CD4-positive, alpha-beta T cell treated with Interleukin-15 for 4 hours (primary cell): Measurements from ENCODE around the gene NFATC4.

ENCODE experiments used
- DNase-seq: peaks from one replicate; pipeline ENCODE4 v3.0.0-alpha.2; 2020; ENCODE audit warnings: low spot score

NFATC4 gene

DNA sequence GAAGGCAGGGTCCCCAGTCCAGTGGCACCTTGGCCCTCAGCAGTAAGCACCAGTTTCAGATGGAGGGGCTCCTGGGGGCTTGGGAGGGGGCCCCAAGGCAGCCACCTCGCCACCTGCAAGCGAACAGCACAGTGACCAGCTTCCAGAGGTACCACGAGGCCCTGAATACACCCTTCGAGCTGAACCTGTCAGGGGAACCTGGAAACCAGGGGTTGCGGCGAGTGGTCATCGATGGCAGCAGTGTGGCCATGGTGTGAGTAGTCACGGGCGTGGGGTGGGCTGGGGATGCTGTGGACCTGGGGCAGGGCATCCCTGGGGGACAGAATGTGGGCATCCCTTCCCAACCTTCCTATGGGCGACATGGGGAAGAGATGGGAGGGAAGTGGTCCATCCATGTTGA lies 42.0 kb downstream of the NFATC4 start:
- DNase-seq: no peak

GRCh38 chr14:24411443-24412389 lies 43.7 kb downstream of the NFATC4 start:
- peak; percentile 45 for DNase-seq

- no peak for DNase-seq
Measured at GRCh38 chr14:24414077-24414476, 46.1 kb downstream of the NFATC4 start.

DNA sequence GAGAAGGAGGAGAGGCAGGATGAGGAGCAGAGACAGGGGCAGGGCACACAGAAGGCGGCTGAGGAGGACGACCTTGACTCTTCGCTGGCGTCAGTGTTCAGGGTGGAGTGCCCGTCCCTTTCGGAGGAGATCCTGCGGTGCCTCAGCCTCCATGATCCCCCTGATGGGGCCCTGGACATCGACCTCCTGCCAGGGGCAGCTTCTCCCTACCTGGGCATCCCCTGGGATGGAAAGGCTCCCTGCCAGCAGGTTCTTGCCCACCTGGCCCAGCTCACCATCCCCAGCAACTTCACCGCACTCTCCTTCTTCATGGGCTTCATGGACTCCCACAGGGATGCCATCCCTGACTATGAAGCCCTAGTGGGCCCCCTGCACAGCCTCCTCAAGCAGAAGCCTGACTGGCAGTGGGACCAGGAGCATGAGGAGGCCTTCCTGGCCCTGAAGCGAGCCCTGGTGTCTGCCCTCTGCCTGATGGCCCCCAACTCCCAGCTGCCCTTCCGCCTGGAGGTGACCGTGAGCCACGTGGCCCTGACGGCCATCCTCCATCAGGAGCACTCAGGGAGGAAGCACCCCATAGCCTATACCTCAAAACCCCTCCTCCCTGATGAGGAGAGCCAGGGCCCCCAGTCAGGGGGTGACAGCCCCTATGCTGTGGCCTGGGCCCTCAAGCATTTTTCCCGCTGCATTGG lies 46.9 kb downstream of the NFATC4 start:
- no peak for DNase-seq

DNA sequence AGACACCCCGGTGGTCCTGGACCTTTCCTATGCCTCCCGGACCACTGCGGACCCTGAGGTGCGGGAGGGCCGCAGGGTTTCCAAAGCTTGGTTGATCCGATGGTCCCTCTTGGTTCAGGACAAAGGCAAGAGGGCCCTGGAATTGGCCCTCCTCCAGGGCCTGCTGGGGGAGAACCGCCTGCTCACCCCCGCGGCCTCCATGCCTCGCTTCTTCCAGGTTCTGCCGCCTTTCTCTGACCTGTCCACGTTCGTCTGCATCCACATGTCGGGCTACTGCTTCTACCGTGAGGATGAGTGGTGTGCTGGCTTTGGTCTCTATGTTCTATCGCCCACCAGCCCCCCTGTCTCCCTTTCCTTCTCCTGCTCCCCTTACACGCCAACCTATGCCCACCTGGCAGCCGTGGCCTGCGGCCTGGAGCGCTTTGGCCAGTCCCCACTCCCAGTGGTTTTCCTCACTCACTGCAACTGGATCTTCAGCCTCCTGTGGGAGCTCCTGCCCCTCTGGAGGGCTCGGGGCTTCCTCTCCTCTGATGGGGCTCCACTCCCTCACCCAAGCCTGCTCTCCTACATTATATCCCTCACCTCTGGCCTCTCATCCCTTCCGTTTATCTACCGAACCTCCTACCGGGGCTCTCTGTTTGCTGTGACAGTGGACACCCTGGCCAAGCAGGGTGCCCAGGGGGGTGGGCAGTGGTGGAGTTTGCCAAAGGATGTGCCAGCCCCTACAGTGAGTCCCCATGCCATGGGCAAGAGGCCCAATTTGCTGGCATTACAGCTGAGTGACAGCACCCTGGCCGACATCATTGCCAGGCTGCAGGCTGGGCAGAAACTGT lies 47.7 kb downstream of the NFATC4 start:
- no peak for DNase-seq

DNA sequence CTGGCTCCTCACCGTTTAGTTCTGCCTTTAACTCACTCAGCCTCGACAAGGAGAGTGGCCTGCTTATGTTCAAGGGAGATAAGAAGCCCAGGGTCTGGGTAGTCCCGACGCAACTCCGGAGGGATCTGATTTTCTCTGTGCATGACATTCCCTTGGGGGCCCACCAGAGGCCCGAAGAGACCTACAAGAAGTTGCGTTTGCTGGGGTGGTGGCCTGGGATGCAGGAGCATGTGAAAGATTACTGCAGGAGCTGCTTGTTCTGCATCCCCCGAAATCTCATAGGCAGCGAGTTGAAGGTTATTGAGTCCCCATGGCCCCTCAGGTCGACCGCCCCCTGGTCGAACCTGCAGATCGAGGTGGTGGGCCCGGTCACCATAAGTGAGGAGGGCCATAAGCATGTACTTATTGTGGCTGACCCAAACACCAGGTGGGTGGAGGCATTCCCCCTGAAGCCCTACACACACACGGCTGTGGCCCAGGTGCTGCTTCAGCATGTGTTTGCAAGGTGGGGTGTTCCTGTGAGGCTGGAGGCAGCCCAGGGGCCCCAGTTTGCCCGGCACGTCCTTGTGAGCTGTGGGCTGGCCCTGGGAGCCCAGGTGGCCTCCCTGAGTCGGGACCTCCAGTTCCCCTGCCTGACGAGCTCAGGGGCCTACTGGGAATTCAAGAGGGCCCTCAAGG lies 48.4 kb downstream of the NFATC4 start:
- no peak for DNase-seq

DNA sequence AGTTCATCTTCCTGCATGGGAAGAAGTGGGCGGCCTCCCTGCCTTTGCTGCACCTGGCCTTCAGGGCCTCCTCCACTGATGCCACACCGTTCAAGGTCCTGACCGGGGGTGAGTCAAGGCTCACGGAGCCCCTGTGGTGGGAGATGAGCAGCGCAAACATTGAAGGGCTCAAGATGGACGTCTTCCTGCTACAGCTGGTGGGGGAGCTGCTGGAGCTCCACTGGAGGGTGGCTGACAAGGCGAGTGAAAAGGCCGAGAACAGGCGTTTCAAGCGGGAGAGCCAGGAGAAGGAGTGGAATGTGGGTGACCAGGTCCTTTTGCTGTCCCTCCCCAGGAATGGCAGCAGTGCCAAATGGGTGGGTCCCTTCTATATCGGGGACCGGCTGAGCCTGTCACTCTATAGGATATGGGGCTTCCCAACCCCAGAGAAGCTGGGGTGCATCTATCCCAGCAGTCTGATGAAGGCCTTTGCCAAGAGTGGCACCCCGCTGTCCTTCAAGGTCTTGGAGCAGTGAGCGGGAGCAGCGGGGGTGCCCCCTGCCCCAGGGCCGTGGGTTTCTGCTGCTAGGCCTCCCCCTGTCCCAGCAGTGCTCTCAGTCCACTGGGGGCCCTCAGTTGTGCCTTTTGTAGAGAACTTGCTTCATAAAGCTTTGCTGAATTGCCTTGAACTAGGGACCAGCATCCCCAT lies 49.1 kb downstream of the NFATC4 start:
- no peak for DNase-seq

- DNase-seq: no peak
Measured at GRCh38 chr14:24417832-24418491, 50.0 kb downstream of the NFATC4 start.

GRCh38 chr14:24418492-24418873 lies 50.5 kb downstream of the NFATC4 start:
- DNase-seq: no peak

- DNase-seq: no peak
Measured at GRCh38 chr14:24422261-24422660, 54.3 kb downstream of the NFATC4 start.

- no peak for DNase-seq
Measured at GRCh38 chr14:24422694-24423601, 55.0 kb downstream of the NFATC4 start.

DNA sequence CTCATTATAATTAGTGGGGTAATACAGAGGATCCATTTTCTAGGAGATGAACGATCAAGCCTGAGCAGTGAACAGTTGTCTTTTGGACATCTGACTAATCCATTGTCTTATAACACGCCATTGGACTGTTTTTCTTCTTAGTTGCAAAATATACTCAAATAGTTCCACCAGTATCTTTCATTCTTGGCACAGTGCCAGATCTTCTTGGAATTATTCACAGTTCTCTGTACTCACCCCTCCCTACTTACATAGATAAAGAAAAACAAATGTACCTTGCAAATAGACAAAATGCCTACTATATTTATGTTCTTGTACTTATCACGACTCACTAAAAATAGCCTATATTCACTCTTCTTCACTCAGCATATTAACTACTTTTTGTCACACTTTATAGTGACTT lies 57.7 kb downstream of the NFATC4 start:
- DNase-seq: peak; percentile 86

DNA sequence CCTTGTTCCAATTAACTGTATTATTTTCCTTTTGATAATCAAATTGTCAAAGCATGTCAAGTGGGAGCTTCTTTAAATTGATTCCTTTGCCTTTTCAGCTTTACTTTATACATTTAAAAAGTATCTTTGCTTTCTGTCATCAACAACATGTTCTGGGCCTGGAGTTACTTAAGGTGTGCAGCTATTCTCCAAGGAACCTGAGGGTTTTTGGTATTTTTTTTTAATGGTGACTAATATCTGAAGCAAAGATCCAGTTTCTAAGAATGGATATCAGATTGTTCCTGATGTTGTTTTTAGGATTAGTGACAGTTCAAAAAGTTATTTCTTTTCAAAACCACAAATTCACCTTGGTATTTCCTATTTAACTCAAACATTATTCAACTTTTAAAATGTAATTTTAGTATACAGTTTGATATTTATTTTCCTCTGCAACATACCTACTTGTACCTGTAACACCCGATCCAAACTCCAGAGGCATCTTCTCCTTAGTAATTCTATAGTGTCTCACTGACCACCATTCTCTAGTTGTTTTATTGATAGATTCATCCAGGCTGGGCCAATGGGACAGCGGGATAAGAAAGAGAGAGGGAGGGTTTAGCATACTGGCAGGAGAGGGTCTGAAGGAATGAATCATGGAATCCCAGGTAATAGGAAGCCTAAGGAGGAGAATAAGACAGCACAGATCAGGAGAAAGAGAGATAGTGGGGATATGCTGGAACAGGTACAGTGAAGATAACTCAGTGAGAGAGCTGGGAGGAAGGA lies 58.3 kb downstream of the NFATC4 start:
- DNase-seq: no peak

DNA sequence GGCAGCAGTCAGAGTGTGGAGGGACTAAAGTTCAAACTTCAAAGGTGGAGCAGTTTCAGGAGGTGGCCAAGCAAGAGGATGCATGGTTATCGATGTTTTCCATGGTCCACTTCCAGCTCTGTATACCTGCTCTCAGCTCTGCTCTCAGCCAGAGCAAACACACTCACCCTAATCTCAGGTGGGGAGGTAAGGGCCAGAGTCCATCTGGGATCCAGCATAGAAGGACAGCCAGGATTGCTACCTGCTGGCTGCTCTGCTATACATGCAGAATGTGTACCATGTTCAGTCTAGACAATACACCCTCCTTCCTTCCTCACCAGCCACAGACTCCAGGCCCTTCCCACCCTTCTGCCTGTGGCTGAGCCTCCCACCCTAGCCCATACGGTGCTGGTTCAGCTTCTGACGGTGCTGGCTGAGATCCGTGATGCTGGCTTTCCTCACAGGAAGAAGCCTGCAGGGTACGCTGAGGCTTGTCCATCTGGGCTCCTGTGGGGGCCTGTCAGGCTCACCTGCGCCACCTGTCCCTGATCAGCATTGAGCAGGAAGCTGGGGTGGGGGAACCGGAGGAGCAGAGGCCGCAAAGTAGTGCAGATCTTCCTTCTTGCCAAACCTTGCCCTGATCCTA lies 59.0 kb downstream of the NFATC4 start:
- no peak for DNase-seq

DNA sequence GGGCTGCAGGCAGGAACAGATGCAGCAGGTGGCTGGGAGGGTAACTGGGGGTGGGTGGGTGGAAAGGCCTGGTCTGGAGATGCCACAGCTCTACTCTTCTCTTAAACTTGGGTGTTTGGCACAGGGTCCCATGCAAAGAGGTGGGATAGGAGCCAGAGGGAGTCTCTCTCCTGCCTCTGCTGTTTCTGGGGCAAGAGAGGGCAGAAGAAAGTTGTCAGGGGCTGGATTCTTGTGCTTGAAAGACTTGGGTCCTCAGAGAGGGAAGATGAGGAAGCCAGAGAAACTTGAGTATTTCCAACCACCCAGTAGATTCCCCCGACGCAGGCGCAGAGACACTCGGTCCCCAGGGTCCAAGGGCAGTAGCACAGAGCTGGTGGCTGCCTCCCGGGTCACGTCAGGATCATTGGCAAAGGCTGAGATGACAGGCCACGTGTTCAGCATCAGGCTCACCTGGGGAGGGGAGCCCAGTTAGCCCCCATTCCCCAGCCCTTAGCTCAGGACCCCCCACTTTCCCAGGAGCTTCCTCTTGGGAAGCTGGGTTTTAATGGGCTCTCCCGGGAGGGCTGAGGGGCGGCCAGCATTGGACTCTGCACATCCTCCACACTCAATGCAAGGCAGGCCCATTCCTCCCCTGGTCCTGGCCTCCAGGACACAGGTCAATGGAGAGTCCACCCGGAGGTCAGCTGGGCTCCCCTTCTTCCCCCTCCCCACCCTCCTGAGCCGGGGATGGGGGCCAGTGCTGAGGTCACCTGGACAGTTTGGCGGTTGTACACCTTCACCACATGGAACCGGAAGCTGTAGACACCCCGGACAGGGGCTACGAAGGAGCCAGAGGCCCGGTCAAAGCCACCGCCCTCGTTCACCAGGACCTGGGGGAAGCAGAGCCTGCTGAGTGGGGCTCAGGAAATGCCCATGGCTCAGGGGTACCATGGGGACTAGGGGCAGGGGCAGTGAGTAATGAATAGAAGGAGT lies 59.8 kb downstream of the NFATC4 start:
- no peak for DNase-seq

DNA sequence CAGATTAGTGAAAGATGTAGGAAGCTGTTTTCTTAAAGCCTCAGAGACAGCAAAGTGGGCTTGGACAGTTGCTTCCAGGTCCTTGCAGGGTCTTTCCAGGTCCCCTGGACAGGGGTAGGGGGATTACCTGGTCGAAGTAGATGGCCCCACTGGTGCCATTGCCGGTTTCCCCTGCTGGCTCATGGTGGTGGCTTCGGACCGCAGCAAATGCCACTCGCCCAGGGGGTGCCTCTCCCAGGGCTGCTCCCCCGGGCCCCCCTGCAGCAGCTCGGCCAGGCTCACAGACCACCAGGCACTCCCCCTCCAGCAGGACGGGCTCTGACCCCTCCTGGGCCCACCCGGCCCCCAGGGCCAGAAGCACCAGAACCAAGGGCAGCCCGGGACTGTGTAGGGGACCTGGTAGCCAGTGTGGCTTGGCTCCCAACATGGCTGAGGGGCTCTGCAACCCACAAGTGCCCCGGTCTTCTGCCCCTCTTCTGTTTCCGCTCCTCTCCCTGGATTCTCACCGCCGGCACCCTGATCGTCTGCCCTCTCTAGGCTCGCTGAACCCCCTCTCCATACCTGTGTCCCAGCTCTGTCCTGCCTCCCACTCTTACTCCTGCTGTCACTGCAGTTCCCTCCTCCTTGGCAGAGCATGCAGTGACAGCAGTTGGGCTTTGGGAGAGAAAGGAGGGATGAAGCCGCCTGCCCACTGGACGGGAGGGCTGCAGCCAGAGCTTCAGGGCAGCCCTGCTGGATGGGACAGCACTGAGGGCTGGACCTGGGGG lies 60.8 kb downstream of the NFATC4 start:
- no peak for DNase-seq
